PC-9 (cell line): ENCODE measurements around the gene B4GALNT3.

ENCODE experiments used
- CTCF ChIP-seq: fragments of 200-600 bp; sonication (generic); conservative IDR thresholded peaks from 2 replicates; pipeline ENCODE4 v1.6.1; 2017; ENCODE audit warnings: mixed run types, antibody characterized with exemption, mild to moderate bottlenecking, moderate library complexity
- EZH2 ChIP-seq: fragments of 200-600 bp; sonication (generic); IDR thresholded peaks from 2 replicates; pipeline ENCODE4 v1.8.0; 2017; ENCODE audit warnings: antibody characterized with exemption, low read depth

- TF ChIP-seq CTCF, result no peak
- TF ChIP-seq EZH2, result no peak
Measured at GRCh38 chr12:585062-586061, 125.6 kb downstream of the B4GALNT3 start.
